NT2/D1 (cell line): Measurements from ENCODE around the gene SCTR.

ENCODE experiments used
- DNase-seq: peaks from one replicate; pipeline ENCODE4 v3.0.0-alpha.2; 2011; ENCODE audit warnings: low read depth, low spot score
- H3K27me3 ChIP-seq: 2 replicates; pipeline ENCODE4 v1.6.0; 2011; ENCODE audit warnings: mild to moderate bottlenecking; ENCODE audit not compliant: insufficient read length, insufficient read depth
- H3K36me3 ChIP-seq: 2 replicates; pipeline ENCODE4 v1.6.1; 2011; ENCODE audit warnings: mild to moderate bottlenecking, low read length, mixed read lengths; ENCODE audit not compliant: insufficient read depth, insufficient read length
- H3K4me1 ChIP-seq: 2 replicates; pipeline ENCODE4 v1.5.1; 2011; ENCODE audit not compliant: insufficient read depth, insufficient read length
- H3K4me3 ChIP-seq: 2 replicates; pipeline ENCODE4 v1.5.1; 2011; ENCODE audit warnings: low read depth; ENCODE audit not compliant: insufficient read length
- H3K9ac ChIP-seq: 2 replicates; pipeline ENCODE4 v1.6.0; 2011; ENCODE audit warnings: low read depth; ENCODE audit not compliant: insufficient read length
- H3K9me3 ChIP-seq: 2 replicates; pipeline ENCODE4 v1.5.1; 2011; ENCODE audit warnings: mild to moderate bottlenecking, low read length; ENCODE audit not compliant: insufficient read depth
- SUZ12 ChIP-seq: IDR thresholded peaks from 2 replicates; pipeline ENCODE4 v1.6.1; 2011; ENCODE audit not compliant: insufficient read length, insufficient read depth; ENCODE audit errors: extremely low read depth
- YY1 ChIP-seq: IDR thresholded peaks from 2 replicates; pipeline ENCODE4 v1.6.1; 2011; ENCODE audit not compliant: insufficient read length, insufficient read depth
- ZNF274 ChIP-seq: IDR thresholded peaks from 2 replicates; pipeline ENCODE4 v1.6.1; 2011; ENCODE audit warnings: mild to moderate bottlenecking, low read depth, low read length

The SCTR gene

DNA sequence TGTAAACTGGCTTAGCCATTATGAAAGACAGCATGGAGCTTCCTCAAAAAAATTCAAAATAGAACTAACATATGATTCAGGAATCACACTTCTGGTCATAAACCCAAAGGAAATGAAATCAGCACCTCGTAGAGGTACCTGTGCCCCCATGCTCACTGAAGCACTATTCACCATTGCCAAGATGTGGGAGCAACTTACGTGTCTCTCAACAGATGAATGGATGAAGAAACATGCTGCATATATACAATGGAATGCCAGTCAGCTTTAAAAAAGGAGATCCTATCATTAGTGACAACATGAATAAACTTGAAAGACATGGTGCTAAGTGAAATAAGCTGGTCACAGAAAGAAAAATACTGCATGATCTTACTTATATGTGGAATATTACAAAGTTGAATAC, 8.2 kb downstream of the SCTR start:
- no peak overlapping the region for H3K4me3 ChIP-seq
- DNase-seq = no peak
- peaks cover 4% of the 10 kb centered on the region for H3K4me1 ChIP-seq
- H3K36me3 ChIP-seq = no peaks in the 10 kb centered on the region
- H3K9ac ChIP-seq = no peak overlapping the region
- H3K27me3 ChIP-seq = peaks cover 12% of the 10 kb centered on the region
- H3K9me3 ChIP-seq = peaks cover 5% of the 10 kb centered on the region; the same call in 1 of the 2 replicates
- TF ChIP-seq YY1 = no peak
- no peak for TF ChIP-seq SUZ12
- TF ChIP-seq ZNF274 = no peak

DNA sequence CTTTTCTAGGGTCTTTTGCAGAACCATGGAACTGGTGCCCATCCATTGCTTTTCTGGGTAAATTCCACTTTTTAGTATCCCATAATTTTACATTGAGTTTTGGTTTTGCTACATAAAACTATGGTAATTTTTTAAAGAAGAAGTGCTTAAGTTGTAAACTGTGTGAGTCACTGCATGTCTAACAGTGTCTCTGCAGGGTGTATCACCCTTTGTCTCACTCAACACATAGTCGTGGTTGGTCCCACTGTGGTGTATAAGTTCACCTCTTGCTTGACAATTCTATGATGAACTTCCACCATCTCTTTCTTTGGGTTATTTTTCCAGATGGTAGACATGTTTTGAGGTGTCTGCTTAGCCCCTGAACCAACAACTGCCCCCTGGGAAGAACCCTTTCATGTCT, 10.5 kb downstream of the SCTR start:
- DNase-seq = no peak
- H3K9ac ChIP-seq = no peak overlapping the region
- peaks cover 4% of the 10 kb centered on the region for H3K4me1 ChIP-seq
- H3K4me3 ChIP-seq = no peak overlapping the region
- peaks cover 5% of the 10 kb centered on the region; the same call in 1 of the 2 replicates for H3K9me3 ChIP-seq
- TF ChIP-seq ZNF274 (no peak), YY1 (no peak), SUZ12 (no peak)
- no peaks in the 10 kb centered on the region for H3K27me3 ChIP-seq
- no peaks in the 10 kb centered on the region for H3K36me3 ChIP-seq

DNA sequence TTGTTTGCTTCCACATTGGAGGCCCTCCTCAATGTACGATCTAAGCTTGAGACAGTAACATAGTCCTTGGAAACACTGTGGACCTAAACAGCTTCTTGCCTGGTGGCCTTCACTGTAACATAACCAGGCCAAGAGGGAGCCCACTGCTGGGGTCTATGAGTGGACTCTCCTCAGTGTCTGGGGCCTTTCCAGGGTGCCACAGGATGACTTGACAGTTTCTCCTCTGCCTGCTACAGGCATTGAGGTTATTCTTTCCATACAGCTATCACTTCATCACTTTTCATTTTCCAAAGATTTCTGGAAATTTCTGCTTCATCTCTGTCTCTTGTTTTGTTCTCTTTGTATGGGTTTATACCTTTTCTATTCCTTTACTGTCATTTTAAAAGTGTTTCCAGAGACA, 11.3 kb downstream of the SCTR start:
- TF ChIP-seq ZNF274 (no peak), YY1 (no peak), SUZ12 (no peak)
- Histone ChIP-seq H3K9me3 (no peaks in the 10 kb centered on the region), H3K4me3 (no peak overlapping the region), H3K9ac (no peak overlapping the region), H3K27me3 (no peaks in the 10 kb centered on the region), H3K36me3 (no peaks in the 10 kb centered on the region), H3K4me1 (peaks cover 4% of the 10 kb centered on the region)
- no peak for DNase-seq

DNA sequence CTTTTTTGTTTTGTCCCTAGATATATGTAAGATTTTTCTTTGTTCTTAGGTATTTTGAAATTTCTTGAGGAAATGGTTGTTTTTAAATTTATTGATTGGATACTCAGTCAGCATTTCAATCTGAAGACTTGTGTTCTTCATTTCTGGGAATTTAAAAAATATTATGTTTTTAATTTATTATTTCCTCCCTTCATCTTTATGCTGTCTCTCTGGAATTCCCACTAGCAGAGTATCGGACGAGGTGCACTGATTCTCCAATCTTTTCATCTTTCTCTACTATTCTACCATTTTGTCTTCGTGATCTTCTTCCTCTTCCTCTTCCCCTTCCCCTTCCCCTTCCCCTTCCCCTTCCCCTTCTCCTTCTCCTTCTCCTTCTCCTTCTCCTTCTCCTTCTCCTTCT, 12.3 kb downstream of the SCTR start:
- DNase-seq = no peak
- Histone ChIP-seq H3K36me3 (no peaks in the 10 kb centered on the region), H3K4me1 (no peaks in the 10 kb centered on the region), H3K27me3 (no peaks in the 10 kb centered on the region), H3K9ac (no peak overlapping the region), H3K9me3 (no peaks in the 10 kb centered on the region), H3K4me3 (no peak overlapping the region)
- no peak for TF ChIP-seq SUZ12
- TF ChIP-seq ZNF274 = no peak
- TF ChIP-seq YY1 = no peak

DNA sequence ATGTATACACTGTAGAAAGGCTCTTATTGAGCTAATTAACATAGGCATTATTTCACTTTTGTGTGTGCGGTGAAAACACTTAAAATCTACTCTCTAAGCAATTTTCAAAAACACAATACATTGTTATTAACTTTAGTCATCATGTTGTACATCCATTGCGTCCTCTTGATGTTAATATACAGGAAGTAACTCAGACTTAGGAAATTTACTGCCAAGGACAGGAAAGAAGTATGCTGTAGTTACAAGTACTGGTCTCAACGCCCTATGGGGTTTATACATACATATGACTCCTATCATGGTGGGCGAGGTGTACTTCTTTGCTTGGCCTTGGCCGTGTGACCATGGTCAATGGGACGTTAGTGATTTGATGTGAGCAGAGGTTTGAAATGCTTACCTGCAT, 15.5 kb downstream of the SCTR start:
- Histone ChIP-seq H3K4me3 (no peak overlapping the region), H3K9ac (no peak overlapping the region), H3K36me3 (no peaks in the 10 kb centered on the region), H3K4me1 (no peaks in the 10 kb centered on the region), H3K27me3 (no peaks in the 10 kb centered on the region), H3K9me3 (no peaks in the 10 kb centered on the region)
- no peak for TF ChIP-seq YY1
- no peak for TF ChIP-seq ZNF274
- no peak for TF ChIP-seq SUZ12
- no peak for DNase-seq

DNA sequence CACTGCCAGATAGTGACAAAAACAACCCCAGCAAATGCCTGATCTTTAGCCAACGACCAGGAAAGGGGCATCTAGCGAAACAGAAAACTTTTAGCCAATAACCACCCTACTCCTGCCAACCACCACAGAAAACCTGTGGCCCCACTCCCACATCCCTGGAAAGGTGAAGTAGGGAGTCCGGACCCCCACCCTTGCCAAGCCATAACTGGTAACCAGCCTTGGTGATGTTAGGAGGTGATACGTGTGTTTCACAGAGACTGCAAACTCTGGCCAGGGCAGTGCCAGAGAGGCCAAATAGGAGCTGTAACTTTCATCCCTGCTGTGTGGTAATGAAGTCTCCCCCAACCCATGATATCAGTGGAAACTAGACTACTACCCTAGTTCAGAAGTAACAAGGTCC, 27.6 kb downstream of the SCTR start:
- TF ChIP-seq YY1 (no peak), ZNF274 (no peak), SUZ12 (no peak)
- no peaks in the 10 kb centered on the region for H3K36me3 ChIP-seq
- H3K27me3 ChIP-seq = no peaks in the 10 kb centered on the region
- peaks cover 20% of the 10 kb centered on the region for H3K9me3 ChIP-seq
- no peak overlapping the region for H3K4me3 ChIP-seq
- H3K9ac ChIP-seq = no peak overlapping the region
- peaks cover 7% of the 10 kb centered on the region for H3K4me1 ChIP-seq
- DNase-seq = no peak

DNA sequence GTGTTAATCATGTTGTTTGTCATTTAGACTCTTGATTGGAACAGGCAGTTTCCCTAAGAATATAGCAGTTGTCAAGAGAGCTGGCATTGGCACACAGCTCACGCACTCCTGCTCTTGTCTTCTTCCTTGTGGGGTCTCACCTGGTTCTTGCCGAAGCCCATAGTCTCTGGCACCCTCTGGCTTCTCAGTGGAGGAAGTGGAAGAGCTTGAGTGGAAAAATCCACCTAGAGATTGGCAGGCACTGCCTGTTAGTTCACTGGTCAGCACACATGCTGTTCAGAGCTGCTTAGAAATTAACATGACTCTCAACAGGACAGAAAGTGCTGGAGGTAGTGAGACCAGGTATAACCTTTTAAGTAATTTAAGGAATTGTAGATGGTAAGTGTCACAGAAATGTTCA, 28.3 kb downstream of the SCTR start:
- TF ChIP-seq ZNF274 = no peak
- no peak for TF ChIP-seq YY1
- TF ChIP-seq SUZ12 = no peak
- no peaks in the 10 kb centered on the region for H3K36me3 ChIP-seq

More for the DNA sequence above, 28.3 kb downstream of the SCTR start:
- H3K9me3 ChIP-seq = peaks cover 15% of the 10 kb centered on the region
- H3K4me1 ChIP-seq = peaks cover 10% of the 10 kb centered on the region
- no peak overlapping the region for H3K4me3 ChIP-seq
- no peaks in the 10 kb centered on the region for H3K27me3 ChIP-seq
- H3K9ac ChIP-seq = no peak overlapping the region
- DNase-seq = no peak
